H1 (cell line): ENCODE measurements around the gene FOXN3. TPM values are rescaled to one million over a fixed set of nuclear protein-coding genes. Genes with fewer than 3 reads are reported as not detected.

Experiments used
- CTCF ChIA-PET: fragments of 300-600 bp; sonication (Branson Sonifier 250); formaldehyde crosslinking; loops from one replicate; lab custom pipeline; 2021; ENCODE audit not compliant: partially characterized antibody; lab: Charles Lee
- POLR2A ChIA-PET: fragments of 300-600 bp; sonication (Branson Sonifier 250); formaldehyde crosslinking; loops from one replicate; lab custom pipeline; 2021; ENCODE audit warnings: inconsistent platforms; ENCODE audit not compliant: partially characterized antibody; lab: Charles Lee
- DNase-seq, 2 experiments: peaks; one replicate each; pipeline versions ENCODE4 v3.0.0 to v3.0.0-alpha.2; 2010 to 2022; ENCODE audit warnings: low spot score in 2 of 2, low read depth in 1 of 2, mixed read lengths in 1 of 2
- FAIRE-seq: peaks from 2 replicates; lab custom pipeline; 2011; peaks lifted over from hg19 to GRCh38; lab: Jason Lieb, UNC
- H2AFZ ChIP-seq: 2 replicates; pipeline ENCODE4 v1.8.1; 2012; ENCODE audit warnings: low read length, inconsistent platforms
- H2AK5ac ChIP-seq: 2 replicates; pipeline ENCODE4 v1.6.1; 2013; ENCODE audit warnings: low read depth, low read length
- H2BK120ac ChIP-seq: replicated peaks from 2 replicates; pipeline ENCODE3; 2013; ENCODE audit warnings: low read depth, low read length, inconsistent platforms
- H2BK12ac ChIP-seq: 2 replicates; pipeline ENCODE4 v1.6.1; 2013; ENCODE audit warnings: low read depth, low read length
- H2BK15ac ChIP-seq: 2 replicates; pipeline ENCODE4 v1.6.1; 2013; ENCODE audit warnings: low read length
- H2BK20ac ChIP-seq: 2 replicates; pipeline ENCODE4 v1.6.1; 2013; ENCODE audit warnings: low read length
- H2BK5ac ChIP-seq: 2 replicates; pipeline ENCODE4 v1.6.1; 2013; ENCODE audit warnings: low read depth, low read length
- H3K14ac ChIP-seq: 2 replicates; pipeline ENCODE4 v1.6.1; 2013; ENCODE audit warnings: inconsistent platforms; ENCODE audit not compliant: insufficient read length
- H3K18ac ChIP-seq: 2 replicates; pipeline ENCODE4 v1.6.1; 2013; ENCODE audit warnings: low read length; ENCODE audit errors: extremely low read depth
- H3K23ac ChIP-seq: 2 replicates; pipeline ENCODE4 v1.6.1; 2013; ENCODE audit warnings: inconsistent platforms; ENCODE audit not compliant: insufficient read length
- H3K23me2 ChIP-seq: 2 replicates; pipeline ENCODE4 v1.6.1; 2013; ENCODE audit warnings: low read depth, low read length
- H3K27ac ChIP-seq: 2 replicates; pipeline ENCODE4 v1.6.1; 2011; ENCODE audit warnings: low read depth, low read length, inconsistent platforms
- H3K27me3 ChIP-seq, 4 experiments: replicated peaks in 1 of 4; 1 replicate in 1 of 4; 2 replicates in 3 of 4; pipeline versions ENCODE4 v1.6.1 to v1.8.1; 2011 to 2013; ENCODE audit warnings: low read length in 3 of 4, mild to moderate bottlenecking in 3 of 4, inconsistent platforms in 2 of 4, mixed read lengths in 2 of 4, moderate library complexity in 1 of 4; ENCODE audit not compliant: control insufficient read depth in 3 of 4, insufficient read depth in 3 of 4; ENCODE audit errors: extremely low read depth in 1 of 4
- H3K36me3 ChIP-seq, 4 experiments: 2 replicates each; pipeline versions ENCODE4 v1.6.1 to v1.8.1; 2011 to 2013; ENCODE audit warnings: mild to moderate bottlenecking in 4 of 4, low read length in 3 of 4, moderate library complexity in 2 of 4, control low read depth in 1 of 4, inconsistent platforms in 1 of 4; ENCODE audit not compliant: insufficient read depth in 4 of 4, control insufficient read depth in 2 of 4
- H3K4ac ChIP-seq: replicated peaks from 2 replicates; pipeline ENCODE3; 2013; ENCODE audit warnings: low read length, low read depth, mixed read lengths, inconsistent platforms; ENCODE audit not compliant: insufficient read length
- H3K4me1 ChIP-seq, 4 experiments: replicated peaks in 1 of 4; 1 replicate in 1 of 4; 2 replicates in 3 of 4; pipeline versions ENCODE4 v1.6.1 to v1.8.1; 2011 to 2013; ENCODE audit warnings: low read length in 3 of 4, inconsistent platforms in 2 of 4, mixed read lengths in 1 of 4; ENCODE audit not compliant: insufficient read depth in 4 of 4, control insufficient read depth in 3 of 4
- H3K4me2 ChIP-seq, 2 experiments: 2 replicates each; pipeline versions ENCODE4 v1.6.1 to v1.8.1; 2011 to 2013; ENCODE audit warnings: low read depth in 2 of 2, low read length in 2 of 2, control low read depth in 1 of 2, inconsistent platforms in 1 of 2, mild to moderate bottlenecking in 1 of 2; ENCODE audit not compliant: insufficient read depth in 1 of 2
- H3K4me3 ChIP-seq, 4 experiments: fragments of 200-600, 300-600 bp in 1 of 4; sonication (generic), shearing (Covaris generic), sonication (Bioruptor Twin) in 1 of 4; 2 replicates each; pipeline versions ENCODE4 v1.5.1 to v1.8.1; 2011 to 2016; ENCODE audit warnings: low read length in 4 of 4, low read depth in 3 of 4, control low read depth in 2 of 4, inconsistent platforms in 2 of 4, mild to moderate bottlenecking in 2 of 4, mixed read lengths in 1 of 4, moderate library complexity in 1 of 4; ENCODE audit not compliant: insufficient read depth in 2 of 4; ENCODE audit errors: extremely low read depth in 1 of 4
- H3K56ac ChIP-seq: replicated peaks from 2 replicates; pipeline ENCODE3; 2013; ENCODE audit warnings: low read depth, mild to moderate bottlenecking, mixed read lengths, low read length, inconsistent platforms; ENCODE audit not compliant: insufficient read length
- H3K79me1 ChIP-seq: 2 replicates; pipeline ENCODE4 v1.6.1; 2013; ENCODE audit warnings: low read depth, low read length, control low read depth
- H3K79me2 ChIP-seq, 2 experiments: 2 replicates each; pipeline versions ENCODE4 v1.6.1 to v1.8.1; 2012 to 2013; ENCODE audit warnings: low read length in 2 of 2, mild to moderate bottlenecking in 2 of 2, inconsistent platforms in 1 of 2; ENCODE audit not compliant: insufficient read depth in 2 of 2, control insufficient read depth in 1 of 2
- H3K9ac ChIP-seq, 4 experiments: replicated peaks in 1 of 4; 1 replicate in 1 of 4; 2 replicates in 3 of 4; pipeline versions ENCODE4 v1.6.1 to v1.8.1; 2011 to 2013; ENCODE audit warnings: low read depth in 3 of 4, low read length in 3 of 4, control low read depth in 2 of 4, mild to moderate bottlenecking in 2 of 4, moderate library complexity in 2 of 4, inconsistent platforms in 1 of 4; ENCODE audit errors: extremely low read depth in 1 of 4
- H3K9me3 ChIP-seq, 2 experiments: 2 replicates each; pipeline versions ENCODE4 v1.6.1 to v1.8.1; 2012 to 2013; ENCODE audit warnings: mild to moderate bottlenecking in 2 of 2, moderate library complexity in 2 of 2, control low read depth in 1 of 2, inconsistent platforms in 1 of 2, low read depth in 1 of 2, low read length in 1 of 2, mixed read lengths in 1 of 2; ENCODE audit not compliant: insufficient read depth in 2 of 2
- H4K20me1 ChIP-seq, 2 experiments: replicated peaks in 1 of 2; 2 replicates each; pipeline versions ENCODE3 to v1.8.1; 2011 to 2013; ENCODE audit warnings: inconsistent platforms in 2 of 2, low read length in 2 of 2, mild to moderate bottlenecking in 1 of 2; ENCODE audit not compliant: insufficient read depth in 2 of 2, control insufficient read depth in 1 of 2
- H4K5ac ChIP-seq: 2 replicates; pipeline ENCODE4 v1.6.1; 2013; ENCODE audit warnings: low read length, low read depth, mixed read lengths, inconsistent platforms; ENCODE audit not compliant: insufficient read length
- H4K8ac ChIP-seq: 2 replicates; pipeline ENCODE4 v1.8.0; 2013; ENCODE audit warnings: mild to moderate bottlenecking, moderate library complexity, low read length, inconsistent platforms; ENCODE audit not compliant: insufficient read depth; ENCODE audit errors: extremely low read depth
- H4K91ac ChIP-seq: replicated peaks from 2 replicates; pipeline ENCODE3; 2013; ENCODE audit warnings: low read length, mixed read lengths, inconsistent platforms; ENCODE audit not compliant: insufficient read length
- KDM4A ChIP-seq: IDR thresholded peaks from one replicate; pipeline ENCODE4 v1.7.1; 2012; ENCODE audit warnings: low read depth, mild to moderate bottlenecking, moderate library complexity, low read length, inconsistent platforms; ENCODE audit not compliant: severe bottlenecking
- POLR2AphosphoS5 ChIP-seq: IDR thresholded peaks from 2 replicates; pipeline ENCODE4 v1.6.1; 2011; ENCODE audit warnings: low read depth, low read length
- WGBS, 2 experiments: shearing (Covaris generic) in 1 of 2; methylation state at CpG; one replicate each; pipeline versions ENCODE4 v1.1.6 to v1.1.7; 2013 to 2015; ENCODE audit warnings: low lambda C conversion rate in 2 of 2, mixed read lengths in 2 of 2, inconsistent platforms in 1 of 2, low coverage in 1 of 2, missing lambda C conversion rate in 1 of 2; ENCODE audit not compliant: insufficient replicate concordance in 2 of 2, insufficient coverage in 1 of 2, insufficient read length in 1 of 2; ENCODE audit errors: extremely low coverage in 1 of 2, missing lambda C conversion rate in 1 of 2; 5-methylcytosine and 5-hydroxymethylcytosine counted together
- polyA plus RNA-seq, 7 experiments: library from polyadenylated mRNA; depleted of rRNA in 3 of 7; stranded (reverse) in 5 of 7; unstranded in 2 of 7; fragments of >200 nt in 5 of 7; fragments of 200-250 nt in 2 of 7; gene quantifications; 1 replicate in 5 of 7; 2 replicates in 1 of 7; 4 replicates in 1 of 7; pipeline versions ENCODE4 v1.2.1 to v1.2.3, GENCODE V29; 2011 to 2013; ENCODE audit warnings: missing spikeins in 2 of 7, mixed read lengths in 2 of 7
- total RNA-seq: library from RNA; stranded (reverse); fragmentation: NEBNext Ultra II Directional; extraction: Animal tissue kit (Norgen Biotek cat#: 25700); gene quantifications from 2 replicates; pipeline ENCODE4 v1.2.1, GENCODE V29; 2021

Gene FOXN3
- total and polyA plus RNA-seq, 2 of the 8 experiments (the other 6 are each of a cell fraction or from before 2014, with no cell fraction given), result 52.6 to 178 TPM

DNA sequence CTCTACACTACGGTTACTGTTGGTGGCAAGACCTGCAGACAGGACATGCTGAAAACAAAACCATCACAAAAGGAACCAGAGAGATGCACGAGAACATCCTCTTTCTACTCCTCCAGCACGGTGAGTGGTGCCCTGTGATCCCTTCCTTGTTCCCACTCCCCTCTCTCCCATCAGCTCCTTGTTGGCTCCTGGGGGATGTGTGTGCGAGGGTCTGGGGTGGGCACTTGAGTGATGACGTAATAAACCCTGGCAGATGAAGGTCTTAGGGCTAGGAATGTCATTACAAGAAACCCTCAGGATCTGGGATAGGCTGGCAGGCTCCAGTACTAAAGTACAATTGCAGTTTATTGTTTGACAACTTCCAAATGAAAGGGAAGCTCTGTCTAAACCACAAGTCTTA is 261.5 kb downstream of the FOXN3 start:
- POLR2A ChIA-PET, result interaction anchor here (1.2 to 2.7 kb wide), 3 partner anchors 9 to 114 kb away, joined by 3 to 8 read pairs (median 4); no protein-coding TSS in a partner anchor
- Histone ChIP-seq H4K91ac (no peak overlapping the region), H3K56ac (no peak overlapping the region), H3K23ac (no peak overlapping the region), H3K27me3 (no peaks in the 10 kb centered on the region), H3K18ac (no peak overlapping the region), H3K79me2 (no peaks in the 10 kb centered on the region), H2BK120ac (no peak overlapping the region), H3K36me3 (no peaks in the 10 kb centered on the region; a peak in 2 of 8 replicates), H3K27ac (no peak overlapping the region), H3K9ac (no peak overlapping the region), H2BK12ac (no peak overlapping the region), H3K23me2 (no peaks in the 10 kb centered on the region), H3K4me2 (no peak overlapping the region), H3K9me3 (no peaks in the 10 kb centered on the region), H3K79me1 (no peaks in the 10 kb centered on the region), H4K5ac (no peak overlapping the region), H2AFZ (no peak overlapping the region), H2AK5ac (no peak overlapping the region), H4K8ac (no peak overlapping the region), H3K4ac (no peak overlapping the region), H3K14ac (no peak overlapping the region), H3K4me1 (no peaks in the 10 kb centered on the region; a peak in 1 of 7 replicates), H3K4me3 (no peak overlapping the region), H4K20me1 (no peaks in the 10 kb centered on the region), H2BK15ac (no peak overlapping the region), H2BK5ac (no peak overlapping the region), H2BK20ac (no peak overlapping the region)
- FAIRE-seq, result no peak
- no peak for DNase-seq
- 93% methylated on average over 5 of the region's 5 CpGs; no CpG with 5 or more reads in 1 of the 2 experiments for WGBS, 2 experiments
- CTCF ChIA-PET, result interaction anchor here (0.6 to 2.5 kb wide), 2 partner anchors 18 to 72 kb away, joined by 3 to 6 read pairs; no protein-coding TSS in a partner anchor
- TF ChIP-seq POLR2AphosphoS5, result peak; percentile 55; the same call in 1 of the 2 replicates
- no peak for TF ChIP-seq KDM4A
